HG02870 (cell line): ENCODE measurements around the gene PDE1A.
"Not testable (repeated sequence)": the region's sequence is repeated elsewhere in the genome, so short reads cannot be mapped to it uniquely, and the experiment has no call there.

Experiments used
- ATAC-seq: cut with Tn5 transposase; IDR thresholded peaks from one replicate; pipeline ENCODE4 v1.9.1; 2021; ENCODE audit warnings: mild to moderate bottlenecking, moderate library complexity; ENCODE audit not compliant: unreplicated experiment

Gene PDE1A

GRCh38 chr2:182281276-182281675, 145.6 kb downstream of the PDE1A start:
- no peak for ATAC-seq

GRCh38 chr2:182280118-182280517, 146.7 kb downstream of the PDE1A start:
- no peak for ATAC-seq

GRCh38 chr2:182276662-182277061, 150.2 kb downstream of the PDE1A start:
- not testable (repeated sequence) for ATAC-seq

GRCh38 chr2:182267971-182268370, 158.9 kb downstream of the PDE1A start:
- ATAC-seq: no peak

- no peak for ATAC-seq
Observed at GRCh38 chr2:182266909-182267308, 159.9 kb downstream of the PDE1A start.

GRCh38 chr2:182265718-182266117, 161.1 kb downstream of the PDE1A start:
- ATAC-seq: no peak

- no peak for ATAC-seq
Observed at GRCh38 chr2:182261860-182262387, 164.9 kb downstream of the PDE1A start.

GRCh38 chr2:182259629-182260150, 167.1 kb downstream of the PDE1A start:
- no peak for ATAC-seq

GRCh38 chr2:182252534-182252933, 174.3 kb downstream of the PDE1A start:
- no peak for ATAC-seq

GRCh38 chr2:182248898-182249297, 177.9 kb downstream of the PDE1A start:
- ATAC-seq: no peak

GRCh38 chr2:182248362-182248761, 178.5 kb downstream of the PDE1A start:
- ATAC-seq: no peak

GRCh38 chr2:182247831-182248230, 179.0 kb downstream of the PDE1A start:
- ATAC-seq: no peak

GRCh38 chr2:182245963-182246362, 180.9 kb downstream of the PDE1A start:
- ATAC-seq: peak; percentile 70

- ATAC-seq: no peak
Observed at GRCh38 chr2:182242609-182243008, 184.2 kb downstream of the PDE1A start.

GRCh38 chr2:182241936-182242335, 184.9 kb downstream of the PDE1A start:
- ATAC-seq: no peak

- ATAC-seq: peak; percentile 100
Observed at GRCh38 chr2:182240862-182241371, 185.9 kb downstream of the PDE1A start.

GRCh38 chr2:182230561-182230960, 196.3 kb downstream of the PDE1A start:
- no peak for ATAC-seq

GRCh38 chr2:182229297-182229696, 197.5 kb downstream of the PDE1A start:
- ATAC-seq: no peak

- no peak for ATAC-seq
Observed at GRCh38 chr2:182228741-182229140, 198.1 kb downstream of the PDE1A start.

- no peak for ATAC-seq
Observed at GRCh38 chr2:182228073-182228473, 198.8 kb downstream of the PDE1A start.

- no peak for ATAC-seq
Observed at GRCh38 chr2:182226807-182227206, 200.0 kb downstream of the PDE1A start.

- no peak for ATAC-seq
Observed at GRCh38 chr2:182224669-182225068, 202.2 kb downstream of the PDE1A start.

GRCh38 chr2:182220998-182221397, 205.8 kb downstream of the PDE1A start:
- ATAC-seq: no peak
